NCI-H1930 (cell line): ENCODE results near the gene NKAIN2.
"Not testable (repeated sequence)": the region's sequence is repeated elsewhere in the genome, so short reads cannot be mapped to it uniquely, and the experiment has no call there.

Source experiments
- DNase-seq, 2 experiments: peaks; one replicate each; lab custom pipeline; 2025; lab: John Stamatoyannopoulos, UW

NKAIN2 gene

DNA sequence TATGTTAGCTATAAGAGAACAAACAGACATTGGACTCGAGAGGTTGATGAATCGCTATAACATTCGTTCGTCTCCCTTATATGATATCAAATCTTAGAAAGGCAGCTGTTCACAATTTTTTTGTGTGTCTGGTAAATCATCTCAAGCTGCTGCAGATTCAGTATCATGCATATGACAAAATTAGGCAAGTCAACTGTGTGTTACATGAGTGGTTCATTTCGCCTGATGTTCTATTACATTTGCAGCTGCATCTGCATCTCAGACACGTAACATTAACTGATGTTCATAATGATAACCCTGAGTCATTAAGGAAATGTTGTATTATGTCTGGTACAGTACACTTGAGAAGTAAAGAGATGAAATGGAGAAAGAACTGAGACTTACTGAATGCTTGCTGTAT is 92.1 kb downstream of the NKAIN2 start:
- DNase-seq, result no peak

DNA sequence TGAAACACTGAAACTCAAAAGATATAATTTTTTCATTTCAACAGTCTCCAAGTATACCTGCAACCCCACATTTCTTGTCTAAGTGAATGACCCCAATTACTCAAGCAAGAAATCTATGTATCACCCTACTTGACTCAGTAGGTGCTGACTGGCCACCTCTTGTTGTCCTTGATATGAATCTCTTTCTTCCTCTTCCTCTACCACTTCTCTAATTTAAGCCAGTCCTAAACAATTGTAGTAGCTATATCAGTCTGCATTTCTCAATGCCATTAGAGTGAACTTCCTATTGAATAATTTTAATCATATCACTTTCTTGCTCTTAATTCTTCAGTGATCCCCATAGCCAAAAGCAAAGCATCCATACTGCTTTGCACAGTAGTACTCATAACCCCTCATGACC is 93.2 kb downstream of the NKAIN2 start:
- DNase-seq, result no peak

DNA sequence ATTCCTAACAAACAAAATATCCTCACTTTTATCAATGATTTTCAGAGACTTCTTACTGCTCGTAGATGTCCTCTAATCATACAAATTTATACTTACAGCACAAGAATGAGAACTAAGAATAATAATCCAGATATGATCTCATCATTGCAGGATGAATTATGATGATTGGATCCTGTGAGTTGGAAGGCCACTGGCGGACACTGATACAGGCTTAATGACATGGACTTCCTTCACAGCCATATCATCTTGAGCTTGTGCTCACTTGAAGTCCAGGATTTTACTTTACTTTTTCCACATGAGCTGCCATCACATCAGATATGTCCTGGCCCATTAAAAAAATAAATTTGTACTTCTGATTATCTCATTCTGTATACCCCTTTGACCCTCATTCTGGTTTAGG is 94.3 kb downstream of the NKAIN2 start:
- DNase-seq, result no peak

DNA sequence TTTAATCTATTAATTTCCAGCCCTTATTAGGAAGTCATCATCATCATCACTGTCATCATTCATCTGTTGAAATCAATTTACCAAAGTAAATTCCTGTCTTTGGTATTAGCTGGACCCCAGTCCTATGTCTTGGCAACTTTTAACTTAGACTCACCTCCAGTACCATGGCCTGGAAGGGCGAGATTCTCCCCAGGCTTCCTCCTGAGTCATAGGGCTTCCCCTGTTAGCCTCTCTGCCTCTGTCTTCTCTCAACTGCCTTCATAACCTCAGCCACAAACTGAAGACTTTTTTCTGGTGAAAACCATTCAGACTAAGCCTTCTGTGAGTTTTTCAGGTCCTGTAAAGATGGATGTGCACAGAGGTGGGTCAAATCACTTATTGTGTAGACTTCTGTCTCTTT is 95.0 kb downstream of the NKAIN2 start:
- DNase-seq, result no peak

- DNase-seq, result no peak
Observed at GRCh38 chr6:123899745-123900144, 96.1 kb downstream of the NKAIN2 start.

- DNase-seq, result no peak
Observed at GRCh38 chr6:123901436-123901835, 97.8 kb downstream of the NKAIN2 start.

DNA sequence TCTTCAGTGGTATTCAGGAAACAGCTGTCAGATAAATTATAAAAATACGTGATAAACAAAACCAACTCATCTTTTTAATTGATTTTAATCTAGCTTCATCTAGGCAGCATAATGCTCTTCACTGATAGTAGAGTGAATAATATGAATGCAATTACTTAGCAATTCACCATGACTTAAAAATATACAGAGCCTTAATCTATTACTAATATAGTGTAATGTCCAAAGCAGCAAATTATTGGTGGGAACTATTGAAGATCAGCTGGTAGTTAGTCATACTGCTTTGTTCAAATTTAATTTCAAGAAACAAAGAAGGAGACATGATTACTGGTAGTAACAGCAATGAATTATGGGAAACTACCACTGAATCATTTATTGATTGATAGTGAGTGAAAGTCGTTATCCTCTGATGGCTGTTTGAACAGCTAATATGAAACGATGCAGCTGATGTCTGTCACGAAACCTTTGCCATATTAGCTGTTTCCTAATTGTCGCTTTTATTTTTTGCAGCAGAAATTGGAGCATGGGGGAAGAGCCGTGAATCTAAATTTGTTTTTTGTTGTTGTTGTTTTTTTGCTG is 99.2 kb downstream of the NKAIN2 start:
- DNase-seq, result no peak

- DNase-seq, result no peak
Observed at GRCh38 chr6:123904228-123904627, 100.6 kb downstream of the NKAIN2 start.

GRCh38 chr6:123908797-123909196 is 105.1 kb downstream of the NKAIN2 start:
- DNase-seq, result no peak

- no peak for DNase-seq
Observed at GRCh38 chr6:123909989-123910388, 106.3 kb downstream of the NKAIN2 start.

GRCh38 chr6:123913863-123914262 is 110.2 kb downstream of the NKAIN2 start:
- no peak for DNase-seq

DNA sequence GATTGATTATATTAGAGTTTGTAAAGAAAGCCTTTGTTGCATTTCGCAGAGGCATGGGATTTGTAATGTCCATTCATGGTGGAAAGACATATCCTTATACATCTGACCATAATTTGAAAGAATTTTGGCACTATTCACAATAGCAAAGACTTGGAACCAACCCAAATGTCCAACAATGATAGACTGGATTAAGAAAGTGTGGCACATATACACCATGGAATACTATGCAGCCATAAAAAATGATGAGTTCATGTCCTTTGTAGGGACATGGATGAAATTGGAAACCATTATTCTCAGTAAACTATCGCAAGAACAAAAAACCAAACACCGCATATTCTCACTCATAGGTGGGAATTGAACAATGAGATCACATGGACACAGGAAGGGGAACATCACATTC is 119.7 kb downstream of the NKAIN2 start:
- not testable (repeated sequence) for DNase-seq

DNA sequence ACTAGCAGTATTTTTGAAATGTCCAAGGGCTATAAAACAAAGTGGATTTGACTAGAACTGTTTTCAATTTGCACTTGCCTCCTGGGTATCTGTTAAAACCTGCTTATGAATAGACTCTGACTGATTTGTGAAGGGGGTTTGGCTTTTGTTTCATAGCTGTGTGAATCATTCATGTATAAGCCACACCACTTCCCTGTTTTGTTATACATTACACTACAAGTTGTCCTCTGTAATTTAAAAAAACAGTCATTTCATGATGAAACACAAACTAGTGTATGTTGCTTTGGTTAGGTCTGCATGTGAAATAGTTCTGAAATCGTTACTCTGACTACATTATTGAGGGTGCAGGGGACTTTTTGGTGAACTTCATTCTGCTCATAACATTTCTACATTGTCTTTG is 121.7 kb downstream of the NKAIN2 start:
- no peak for DNase-seq

DNA sequence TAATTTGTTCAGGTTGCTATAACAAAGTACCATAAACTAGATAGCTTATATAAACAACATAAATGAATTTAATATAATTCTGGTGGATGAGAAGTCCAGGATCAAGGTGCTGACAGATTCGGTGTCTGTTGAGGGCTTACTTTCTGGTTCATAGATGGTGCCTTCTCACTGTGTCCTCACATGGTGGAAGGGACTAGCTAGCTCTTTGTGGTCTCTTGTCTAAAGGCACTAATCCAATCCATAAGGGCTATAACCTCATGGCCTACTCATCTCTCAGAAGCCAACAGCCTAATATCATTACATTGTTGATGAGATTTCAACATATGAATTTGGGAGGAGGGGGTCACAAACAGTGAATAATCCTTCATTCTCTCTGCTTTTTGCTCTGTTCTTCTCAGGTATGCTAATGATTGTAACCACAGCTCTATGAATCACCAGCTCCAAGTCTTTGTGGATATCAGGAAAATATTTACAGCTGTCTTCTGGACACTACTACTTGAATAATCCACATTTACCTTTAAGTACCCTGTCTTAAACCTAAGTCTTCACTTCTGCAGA is 122.3 kb downstream of the NKAIN2 start:
- no peak for DNase-seq

DNA sequence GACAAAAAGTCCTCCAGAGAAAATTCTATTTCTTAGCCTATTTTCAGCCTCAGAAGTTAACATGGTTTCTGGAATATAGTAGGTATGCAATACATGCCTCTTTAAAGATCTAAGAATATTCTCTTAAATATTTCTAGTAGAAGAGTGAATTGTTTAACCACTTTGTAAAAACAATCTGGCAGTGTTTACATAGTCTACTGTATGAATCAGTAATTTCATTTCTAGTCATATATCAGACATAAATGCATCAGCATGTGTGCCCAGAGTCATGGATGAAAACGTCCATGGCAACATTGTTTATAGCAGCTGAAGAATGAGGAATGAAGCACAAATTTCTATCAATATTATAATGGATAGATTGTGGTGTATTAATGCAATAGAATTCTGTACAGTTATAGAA is 124.9 kb downstream of the NKAIN2 start:
- no peak for DNase-seq

- no peak for DNase-seq
Observed at GRCh38 chr6:123931928-123932327, 128.3 kb downstream of the NKAIN2 start.

DNA sequence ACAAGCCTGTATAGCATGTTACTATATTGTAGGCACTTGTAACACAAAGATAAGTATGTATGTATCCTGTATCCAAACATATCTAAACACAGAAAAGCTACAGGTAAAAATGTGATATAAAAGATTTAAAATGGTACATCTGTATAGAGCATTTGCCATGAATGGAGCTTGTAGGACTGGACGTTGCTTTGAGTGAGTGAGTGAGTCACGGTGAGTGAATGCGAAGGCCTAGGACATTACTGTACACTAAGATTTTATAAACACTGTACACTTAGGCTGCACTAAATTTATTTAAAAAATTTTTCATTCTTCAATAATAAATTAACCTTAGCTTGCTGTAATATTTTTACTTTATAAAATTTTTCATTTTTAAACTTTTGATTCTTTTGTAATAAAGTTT is 136.9 kb downstream of the NKAIN2 start:
- no peak for DNase-seq

DNA sequence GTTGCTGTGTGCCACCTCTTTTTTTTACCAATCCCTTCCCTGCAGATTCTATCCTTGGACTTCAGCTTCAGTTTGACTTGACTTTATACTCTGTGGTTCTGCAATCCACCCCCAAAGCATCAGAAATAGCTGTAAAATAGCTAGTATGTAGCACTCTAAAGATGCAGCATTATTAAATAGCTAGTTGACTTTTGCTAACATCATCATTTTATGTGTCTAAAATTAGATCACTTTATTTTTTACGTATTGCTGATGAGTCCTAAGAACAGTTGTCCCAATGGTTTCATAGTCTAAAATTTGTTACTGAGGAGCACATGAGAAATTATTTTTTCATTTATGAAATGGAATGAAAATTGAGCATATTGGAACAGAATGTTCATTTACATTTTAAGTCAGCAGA is 138.2 kb downstream of the NKAIN2 start:
- no peak for DNase-seq

DNA sequence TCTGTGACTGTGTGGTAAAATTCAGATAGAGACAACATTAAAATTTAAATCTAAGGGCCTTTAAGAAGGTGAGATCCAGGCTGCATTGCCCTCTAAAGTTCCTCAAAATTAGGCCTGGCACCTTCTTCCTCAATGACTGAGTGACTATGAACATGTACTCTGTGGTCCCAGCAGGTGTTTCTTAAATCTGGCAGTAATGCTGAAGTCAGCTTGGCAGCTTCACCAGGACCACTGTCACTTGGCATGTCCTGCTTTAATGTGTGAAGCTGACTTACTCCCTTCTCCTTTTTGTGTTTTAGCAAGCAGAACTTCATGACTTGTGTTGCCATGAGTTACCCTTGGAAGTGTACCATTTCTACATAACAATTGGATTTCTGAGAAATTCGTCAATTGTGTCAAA is 141.7 kb downstream of the NKAIN2 start:
- DNase-seq, result no peak

DNA sequence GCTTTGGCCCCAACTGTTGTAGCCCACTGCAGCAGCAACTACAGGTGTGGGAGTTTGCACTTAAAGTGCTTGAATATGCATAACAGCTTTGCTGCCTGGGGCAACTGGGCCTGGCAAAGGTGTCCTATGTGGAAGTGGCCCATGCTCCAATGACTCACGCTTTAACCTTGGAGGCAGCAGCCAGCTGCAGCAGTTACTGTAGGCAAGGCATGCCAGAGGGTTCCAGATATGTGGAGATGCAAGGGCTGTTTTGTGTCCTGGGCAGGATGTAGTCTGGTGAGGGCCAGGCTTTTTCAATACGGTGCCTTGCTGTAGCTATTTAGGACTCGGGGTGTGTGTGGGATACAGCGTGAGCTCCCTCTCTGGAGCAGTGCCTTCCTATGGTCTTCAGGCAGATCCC is 150.3 kb downstream of the NKAIN2 start:
- no peak for DNase-seq

DNA sequence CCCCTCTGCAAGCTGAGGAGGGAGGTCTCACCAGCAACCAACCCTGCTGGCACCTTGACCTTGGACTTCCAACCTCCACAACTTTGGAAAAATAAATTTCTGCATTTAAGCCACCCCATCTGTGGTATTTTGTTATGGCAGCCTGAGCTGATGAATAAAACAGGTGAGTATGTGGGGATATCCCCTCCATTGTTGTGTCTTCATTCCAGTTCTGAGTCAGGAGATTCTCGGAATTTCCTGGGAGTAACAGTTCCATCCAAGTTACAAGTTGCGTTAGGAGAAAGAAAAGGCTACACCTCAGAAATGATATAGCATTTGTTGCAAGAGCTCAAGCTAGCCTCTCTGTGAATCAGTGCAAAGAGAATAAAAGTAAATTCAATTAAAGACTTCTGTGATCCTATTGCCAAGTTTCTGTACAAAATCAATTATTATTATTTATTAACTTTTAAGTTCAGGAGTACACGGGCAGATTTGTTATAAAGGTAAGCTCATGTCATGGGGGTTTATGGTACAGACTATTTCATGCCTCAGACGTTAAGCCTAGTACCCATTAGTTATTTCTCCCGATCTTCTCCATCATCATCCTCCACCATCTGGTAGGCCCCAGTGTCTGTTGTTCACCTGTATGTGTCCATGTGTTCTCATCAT is 153.0 kb downstream of the NKAIN2 start:
- DNase-seq, result no peak

DNA sequence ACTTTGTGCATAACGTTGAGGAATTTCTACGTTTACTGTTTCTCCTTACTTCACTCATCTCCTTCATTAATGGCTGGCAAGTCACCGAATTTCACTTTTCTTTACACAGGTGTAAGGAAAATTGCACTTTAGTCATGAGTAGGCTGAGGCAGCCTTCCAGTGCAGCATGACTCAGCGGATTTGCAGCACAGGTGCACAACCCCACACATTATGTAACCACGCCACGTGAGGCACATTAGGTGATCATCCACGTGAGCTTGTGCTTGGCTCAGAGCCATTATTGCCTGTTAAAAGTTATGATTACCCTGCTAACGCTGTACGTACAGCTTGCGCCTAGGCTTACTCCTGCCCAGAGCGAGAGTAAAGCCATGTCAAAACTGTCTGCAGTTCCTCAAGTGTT is 158.8 kb downstream of the NKAIN2 start:
- no peak for DNase-seq

- no peak for DNase-seq
Observed at GRCh38 chr6:123965894-123966293, 162.2 kb downstream of the NKAIN2 start.

- no peak for DNase-seq
Observed at GRCh38 chr6:123966618-123967017, 163.0 kb downstream of the NKAIN2 start.
